Retina (tissue), 1 donor: ENCODE results near the gene KIFC3.
"Not testable (repeated sequence)": the region's sequence is repeated elsewhere in the genome, so short reads cannot be mapped to it uniquely, and the experiment has no call there.

Experiments used
- DNase-seq: peaks from one replicate; pipeline ENCODE4 v3.0.0-alpha.2; 2016

Gene KIFC3

GRCh38 chr16:57823836-57824235 lies 21.5 kb upstream of the KIFC3 start:
- DNase-seq: no peak

- DNase-seq: no peak
These were observed 20.6 kb upstream of the KIFC3 start for GRCh38 chr16:57822856-57823255.

- no peak for DNase-seq
These were observed 19.8 kb upstream of the KIFC3 start for GRCh38 chr16:57822018-57822553.

- DNase-seq: no peak
These were observed 19.1 kb upstream of the KIFC3 start for GRCh38 chr16:57821149-57821971.

GRCh38 chr16:57818377-57819064 lies 16.2 kb upstream of the KIFC3 start:
- DNase-seq: no peak

GRCh38 chr16:57817680-57818079 lies 15.4 kb upstream of the KIFC3 start:
- no peak for DNase-seq

- peak; percentile 64 for DNase-seq
These were observed 13.9 kb upstream of the KIFC3 start for GRCh38 chr16:57815987-57816745.

GRCh38 chr16:57814896-57815295 lies 12.6 kb upstream of the KIFC3 start:
- no peak for DNase-seq

GRCh38 chr16:57813466-57813865 lies 11.2 kb upstream of the KIFC3 start:
- no peak for DNase-seq

- not testable (repeated sequence) for DNase-seq
These were observed 9.0 kb upstream of the KIFC3 start for GRCh38 chr16:57811340-57811739.

- no peak for DNase-seq
These were observed 8.1 kb upstream of the KIFC3 start for GRCh38 chr16:57810197-57811031.

GRCh38 chr16:57809276-57810196 lies 7.2 kb upstream of the KIFC3 start:
- DNase-seq: no peak

- no peak for DNase-seq
These were observed 6.4 kb upstream of the KIFC3 start for GRCh38 chr16:57808589-57809228.

GRCh38 chr16:57807968-57808528 lies 5.8 kb upstream of the KIFC3 start:
- DNase-seq: peak; percentile 57

GRCh38 chr16:57807252-57807967 lies 5.1 kb upstream of the KIFC3 start:
- no peak for DNase-seq

- DNase-seq: no peak
These were observed 2.9 kb upstream of the KIFC3 start for GRCh38 chr16:57805176-57805575.

GRCh38 chr16:57804111-57804837 lies 2.0 kb upstream of the KIFC3 start:
- DNase-seq: no peak

- DNase-seq: no peak
These were observed 1.1 kb upstream of the KIFC3 start for GRCh38 chr16:57803134-57803990.
